LNCAP (cell line): ENCODE results near the gene SPEN.

Source experiments
- CTCF ChIP-seq: fragments of 450-650 bp; IDR thresholded peaks from 2 replicates; pipeline ENCODE4 v1.5.1; 2017; ENCODE audit warnings: mild to moderate bottlenecking

Gene SPEN

GRCh38 chr1:15966956-15967344 is 119.4 kb downstream of the SPEN start:
- no peak for TF ChIP-seq CTCF

GRCh38 chr1:15968172-15968571 is 120.7 kb downstream of the SPEN start:
- TF ChIP-seq CTCF, result no peak

- TF ChIP-seq CTCF, result no peak
Observed at GRCh38 chr1:15969321-15969880, 121.9 kb downstream of the SPEN start.

GRCh38 chr1:15970911-15971310 is 123.4 kb downstream of the SPEN start:
- TF ChIP-seq CTCF, result no peak

- TF ChIP-seq CTCF, result no peak
Observed at GRCh38 chr1:15972409-15972808, 124.9 kb downstream of the SPEN start.

GRCh38 chr1:15973772-15974171 is 126.3 kb downstream of the SPEN start:
- no peak for TF ChIP-seq CTCF

- no peak for TF ChIP-seq CTCF
Observed at GRCh38 chr1:15974855-15975254, 127.3 kb downstream of the SPEN start.

GRCh38 chr1:15975358-15975804 is 127.9 kb downstream of the SPEN start:
- TF ChIP-seq CTCF, result no peak
